ENCODE measurements around the gene NCOA5.

The NCOA5 gene
- total RNA-seq: 60.2 to 60.9 reads per million in 2 experiments

GRCh38 chr20:46089417-46090388 lies at the start of gene NCOA5:
NCOA5 (minus strand) TSS chr20:46089962; CDS start chr20:46079424, 10,538 bp downstream.
- DNase-seq (ENCODE audit: low read depth): peak; percentile 91

GRCh38 chr20:46139266-46139889 lies 49.6 kb upstream of the NCOA5 start:
- no peak for DNase-seq (ENCODE audit: low read depth)

GRCh38 chr20:46137816-46138215 lies 48.1 kb upstream of the NCOA5 start:
- no peak for DNase-seq (ENCODE audit: low read depth)

- no peak for DNase-seq (ENCODE audit: low read depth)
Measured at GRCh38 chr20:46135856-46136633, 46.3 kb upstream of the NCOA5 start.

- DNase-seq (ENCODE audit: low read depth): no peak
Measured at GRCh38 chr20:46134716-46135115, 45.0 kb upstream of the NCOA5 start.

GRCh38 chr20:46133886-46134654 lies 44.3 kb upstream of the NCOA5 start:
- DNase-seq (ENCODE audit: low read depth): no peak

- peak; percentile 19 for DNase-seq (ENCODE audit: low read depth)
Measured at GRCh38 chr20:46132705-46133120, 43.0 kb upstream of the NCOA5 start.

GRCh38 chr20:46131396-46131795 lies 41.6 kb upstream of the NCOA5 start:
- DNase-seq (ENCODE audit: low read depth): no peak

- DNase-seq (ENCODE audit: low read depth): no peak
Measured at GRCh38 chr20:46130534-46130933, 40.8 kb upstream of the NCOA5 start.

- DNase-seq (ENCODE audit: low read depth): no peak
Measured at GRCh38 chr20:46129955-46130481, 40.3 kb upstream of the NCOA5 start.

- DNase-seq (ENCODE audit: low read depth): no peak
Measured at GRCh38 chr20:46128310-46129151, 38.8 kb upstream of the NCOA5 start.

GRCh38 chr20:46127396-46128010 lies 37.7 kb upstream of the NCOA5 start:
- no peak for DNase-seq (ENCODE audit: low read depth)

- no peak for DNase-seq (ENCODE audit: low read depth)
Measured at GRCh38 chr20:46126440-46127056, 36.8 kb upstream of the NCOA5 start.

GRCh38 chr20:46123482-46124245 lies 33.9 kb upstream of the NCOA5 start:
- DNase-seq (ENCODE audit: low read depth): no peak

GRCh38 chr20:46122516-46123481 lies 33.0 kb upstream of the NCOA5 start:
- no peak for DNase-seq (ENCODE audit: low read depth)

GRCh38 chr20:46122071-46122470 lies 32.3 kb upstream of the NCOA5 start:
- DNase-seq (ENCODE audit: low read depth): no peak

- no peak for DNase-seq (ENCODE audit: low read depth)
Measured at GRCh38 chr20:46121184-46121930, 31.6 kb upstream of the NCOA5 start.
